GM19043 (cell line): ENCODE results near the gene CENPF.
"Not testable (repeated sequence)": the region's sequence is repeated elsewhere in the genome, so short reads cannot be mapped to it uniquely, and the experiment has no call there.

Experiments
- ATAC-seq: cut with Tn5 transposase; IDR thresholded peaks from one replicate; pipeline ENCODE4 v1.9.1; 2021; ENCODE audit warnings: low read depth; ENCODE audit not compliant: unreplicated experiment

CENPF gene

DNA sequence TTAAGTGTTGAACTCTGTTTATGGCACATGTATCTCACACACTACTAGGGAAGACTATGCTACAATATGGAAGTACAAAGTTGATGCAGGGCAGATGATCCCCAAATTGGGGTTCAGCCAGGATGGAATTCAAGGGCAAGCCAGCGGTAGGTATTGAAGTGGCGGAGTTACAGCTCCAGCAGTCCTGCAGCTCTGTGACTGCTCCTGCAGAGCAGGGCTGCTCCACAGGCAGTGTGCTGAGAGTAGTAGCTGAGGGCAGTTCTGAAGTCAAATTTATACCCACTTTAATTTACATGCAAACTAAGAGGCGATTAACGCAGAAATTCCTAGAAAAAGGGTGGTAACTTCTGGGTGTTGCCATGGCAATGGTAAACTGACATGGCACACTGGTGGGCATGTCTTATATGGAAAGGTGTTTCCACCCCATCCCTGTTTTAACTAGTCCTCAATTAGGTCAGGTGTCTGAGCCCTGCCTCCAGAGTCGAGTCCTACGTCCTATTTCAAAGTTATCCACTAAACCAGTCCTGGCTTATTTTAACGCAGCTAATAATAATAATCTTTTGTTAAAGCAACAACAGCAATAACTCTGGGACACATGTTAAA lies 20.6 kb upstream of the CENPF start:
- ATAC-seq = no peak

- ATAC-seq = no peak
Measured at GRCh38 chr1:214583113-214583512, 19.9 kb upstream of the CENPF start.

- ATAC-seq = no peak
Measured at GRCh38 chr1:214583824-214584554, 19.0 kb upstream of the CENPF start.

GRCh38 chr1:214584805-214585766 lies 17.9 kb upstream of the CENPF start:
- ATAC-seq = peak; percentile 57

DNA sequence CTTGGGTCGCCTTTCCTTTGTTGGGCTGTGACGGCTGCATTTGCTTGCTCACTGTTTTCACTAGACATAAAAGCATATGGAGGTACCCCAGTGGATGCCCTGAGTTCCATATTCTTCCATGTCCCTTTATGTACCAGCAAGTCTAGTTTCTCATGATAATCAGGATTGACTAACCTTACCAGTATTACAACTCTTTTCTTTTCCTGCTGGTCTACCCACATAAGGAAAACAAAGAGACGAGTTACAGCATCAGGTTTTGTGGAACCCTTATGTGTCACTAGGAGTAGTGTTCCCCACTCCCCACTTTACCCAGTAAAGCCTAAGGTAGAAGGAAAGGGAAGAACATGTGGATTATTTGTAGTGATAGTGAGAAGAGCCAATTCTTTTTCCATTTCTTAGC lies 16.4 kb upstream of the CENPF start:
- ATAC-seq = no peak

DNA sequence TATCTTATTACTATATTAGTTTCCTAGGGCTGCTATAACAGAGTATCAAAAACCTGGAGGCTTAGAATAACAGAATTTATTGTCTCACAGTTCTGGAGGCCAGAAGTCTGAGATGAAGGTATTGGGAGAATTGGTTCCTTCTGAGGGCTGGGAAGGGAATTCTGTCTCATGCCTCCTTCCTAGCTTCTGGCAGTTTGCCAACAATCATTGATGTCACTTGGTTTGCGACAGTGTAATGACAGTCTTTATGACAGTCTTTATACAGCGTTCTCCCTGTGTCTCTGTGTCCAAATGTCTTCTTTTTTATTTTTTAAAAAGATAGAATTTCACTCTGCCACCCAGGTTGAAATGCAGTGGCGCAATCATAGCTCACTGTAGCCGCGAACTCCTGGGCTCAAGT lies 15.8 kb upstream of the CENPF start:
- ATAC-seq = no peak

DNA sequence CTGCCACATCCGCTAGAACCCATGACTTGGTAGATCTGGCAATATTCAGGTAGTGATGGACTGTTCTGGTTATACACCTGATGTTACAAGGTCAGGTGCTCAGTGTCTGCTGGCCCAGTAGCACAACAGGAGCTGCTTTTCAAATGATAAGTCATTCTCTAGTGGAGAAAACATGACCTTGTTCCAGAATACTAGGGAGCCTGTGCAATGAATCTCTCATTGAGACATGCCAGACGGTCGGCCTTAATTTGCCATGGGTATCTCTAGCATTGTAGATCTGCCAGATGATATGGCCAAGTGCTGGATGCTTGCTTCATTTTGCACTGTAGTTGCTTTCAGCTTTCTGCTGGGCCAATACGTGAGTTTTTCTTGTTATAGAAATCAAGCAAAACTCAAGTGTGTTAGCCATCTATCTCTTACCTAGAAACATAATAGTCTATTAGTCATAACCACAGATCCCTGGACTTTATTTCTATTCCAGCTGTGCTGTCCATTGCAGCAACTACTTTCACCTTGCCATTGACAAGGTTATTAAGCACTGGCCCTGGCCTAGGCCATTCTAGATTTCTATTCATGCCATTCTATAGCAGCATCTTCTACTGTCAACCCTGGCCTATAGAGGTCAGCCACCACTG lies 13.9 kb upstream of the CENPF start:
- no peak for ATAC-seq

DNA sequence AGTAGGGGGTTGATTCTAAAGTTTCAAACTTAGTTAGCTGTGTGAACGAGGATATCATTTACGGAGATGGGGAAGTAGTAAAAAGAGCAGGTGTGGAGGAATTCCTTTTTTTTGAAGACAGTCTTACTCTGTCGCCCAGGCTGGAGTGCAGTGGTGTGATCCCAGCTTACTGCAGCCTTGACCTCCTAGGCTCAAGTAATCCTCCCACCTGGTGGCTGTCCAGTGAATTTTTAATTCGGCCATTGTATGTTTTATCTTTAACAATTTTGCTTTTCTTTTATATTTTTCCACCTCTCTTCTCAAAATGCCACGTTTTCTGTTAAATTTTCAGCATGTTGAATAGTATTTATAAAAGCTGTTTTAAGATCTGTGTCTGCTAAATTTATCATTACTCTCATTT lies 12.3 kb upstream of the CENPF start:
- no peak for ATAC-seq

GRCh38 chr1:214591918-214592317 lies 11.1 kb upstream of the CENPF start:
- not testable (repeated sequence) for ATAC-seq

DNA sequence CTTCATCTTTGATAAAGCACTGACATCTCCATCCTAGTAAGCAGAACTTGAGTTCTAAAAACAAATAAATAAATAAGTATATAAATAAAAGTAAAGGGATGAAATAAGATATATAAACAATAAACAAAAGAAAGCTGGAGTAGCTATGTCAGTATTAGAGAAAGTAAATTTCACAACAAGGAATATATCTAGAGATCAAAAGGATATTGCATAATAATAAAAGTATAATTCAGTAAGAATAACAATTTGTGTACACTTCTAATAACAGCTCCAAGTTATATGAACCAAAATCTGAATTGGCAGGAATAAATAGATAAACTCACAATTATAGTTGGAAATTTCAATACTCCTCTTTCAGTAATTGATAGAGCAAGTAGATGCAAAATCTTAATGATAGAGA lies 9.8 kb upstream of the CENPF start:
- ATAC-seq = no peak

GRCh38 chr1:214603819-214604252 lies 841 bp downstream of the CENPF start:
- ATAC-seq = no peak

DNA sequence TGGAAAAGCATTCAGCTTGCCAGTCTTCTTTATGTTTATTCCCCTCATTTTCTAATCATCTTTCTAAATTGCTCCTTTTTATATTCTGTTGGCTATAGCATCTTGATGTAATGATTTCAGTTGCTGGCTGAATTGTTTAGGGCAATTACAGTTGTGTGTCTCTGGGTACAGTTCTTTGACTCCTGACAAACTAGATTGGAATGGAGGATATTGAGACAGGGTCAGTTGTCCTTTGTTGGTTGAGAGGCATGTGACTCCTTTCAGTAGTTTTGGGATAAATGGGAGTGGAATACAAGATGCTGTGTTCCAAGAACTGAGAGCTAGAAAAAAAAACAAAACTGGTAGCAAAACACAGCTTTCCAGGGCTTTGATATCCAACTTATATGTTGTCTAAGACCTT lies 1.5 kb downstream of the CENPF start:
- no peak for ATAC-seq

GRCh38 chr1:214605484-214605883 lies 2.5 kb downstream of the CENPF start:
- not testable (repeated sequence) for ATAC-seq

- not testable (repeated sequence) for ATAC-seq
Measured at GRCh38 chr1:214605933-214606925, 3.2 kb downstream of the CENPF start.

DNA sequence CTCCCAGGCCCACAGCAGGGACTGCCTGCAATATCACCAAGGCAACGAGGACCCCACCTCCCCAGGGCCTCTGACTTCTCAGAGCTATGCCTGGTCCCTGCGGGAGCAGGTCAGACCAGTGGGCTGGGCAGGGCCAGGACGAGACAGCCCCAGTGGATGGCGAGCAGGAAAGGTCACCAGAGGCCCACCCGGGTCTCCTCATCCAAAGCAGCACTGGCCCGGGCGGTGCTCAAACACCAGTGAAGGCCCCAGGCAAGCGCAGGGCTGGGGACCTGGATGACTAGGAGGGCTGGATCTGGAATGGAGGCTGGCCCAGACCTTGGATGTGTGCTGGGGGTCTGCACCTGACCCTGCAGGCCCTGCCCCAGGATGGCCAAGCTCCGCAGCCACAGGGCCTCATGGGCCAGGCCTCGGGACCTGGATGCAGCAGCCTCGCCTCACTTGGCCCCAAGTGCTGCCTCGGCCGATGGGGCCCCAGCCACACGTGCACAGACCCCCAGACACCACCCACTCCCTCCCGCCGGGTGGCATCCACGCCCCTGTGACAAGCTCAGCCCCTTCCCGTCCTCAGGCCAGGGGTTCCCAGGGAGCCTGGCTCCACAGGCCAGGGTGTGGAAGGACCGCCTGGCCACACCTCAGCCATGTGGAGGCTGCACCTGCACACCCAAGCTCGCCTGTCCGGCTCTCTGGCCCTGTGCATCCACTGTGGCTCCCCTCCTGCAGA lies 4.7 kb downstream of the CENPF start:
- not testable (repeated sequence) for ATAC-seq

DNA sequence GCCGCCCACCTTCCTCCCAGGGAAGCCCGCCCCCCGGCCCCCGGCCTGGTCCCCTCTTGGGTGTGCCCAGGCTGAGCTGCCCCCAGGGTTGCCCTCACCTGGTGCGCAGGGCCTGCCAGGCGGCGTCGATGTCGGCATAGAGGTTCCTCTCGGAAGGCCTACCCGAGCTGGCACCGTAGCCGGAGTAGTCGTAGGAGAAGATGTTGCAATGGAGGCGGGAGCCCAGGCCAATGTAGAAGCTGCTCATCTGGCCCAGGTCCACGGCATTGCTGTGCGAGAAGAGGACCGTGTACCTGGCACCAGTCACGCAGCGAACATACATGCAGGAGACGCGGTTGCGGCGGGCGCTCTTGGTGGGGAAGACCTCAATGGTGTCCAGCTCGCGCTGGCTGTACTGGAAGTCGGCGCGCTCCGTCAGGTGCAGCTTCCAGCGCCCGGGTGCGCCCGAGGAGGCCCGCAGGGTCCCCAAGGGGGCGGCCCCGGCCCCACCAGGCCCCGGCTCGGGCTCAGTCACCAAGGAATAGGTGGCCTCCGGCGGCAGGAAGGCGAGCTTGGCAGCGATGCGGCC lies 5.3 kb downstream of the CENPF start:
- not testable (repeated sequence) for ATAC-seq

DNA sequence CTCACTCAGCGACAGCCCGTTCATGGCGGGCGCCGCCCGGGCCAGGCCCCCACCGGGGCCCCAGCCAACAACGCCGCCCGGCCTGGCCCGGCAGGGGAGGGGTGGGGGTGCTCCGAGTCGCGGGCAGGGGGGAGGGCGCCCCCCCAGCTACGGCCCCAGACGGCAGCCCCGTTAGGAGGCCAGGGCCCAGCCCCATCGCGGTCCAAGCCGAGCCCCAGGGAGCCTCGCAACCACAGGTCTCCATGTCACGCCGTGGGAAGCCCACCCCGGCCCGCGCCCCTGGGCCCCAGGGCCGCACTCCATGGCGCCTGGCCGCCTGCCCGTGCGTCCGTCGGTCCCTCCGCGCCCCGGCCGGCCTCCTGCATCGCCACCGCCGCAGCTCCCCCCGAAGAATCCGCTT lies 5.8 kb downstream of the CENPF start:
- ATAC-seq = not testable (repeated sequence)

DNA sequence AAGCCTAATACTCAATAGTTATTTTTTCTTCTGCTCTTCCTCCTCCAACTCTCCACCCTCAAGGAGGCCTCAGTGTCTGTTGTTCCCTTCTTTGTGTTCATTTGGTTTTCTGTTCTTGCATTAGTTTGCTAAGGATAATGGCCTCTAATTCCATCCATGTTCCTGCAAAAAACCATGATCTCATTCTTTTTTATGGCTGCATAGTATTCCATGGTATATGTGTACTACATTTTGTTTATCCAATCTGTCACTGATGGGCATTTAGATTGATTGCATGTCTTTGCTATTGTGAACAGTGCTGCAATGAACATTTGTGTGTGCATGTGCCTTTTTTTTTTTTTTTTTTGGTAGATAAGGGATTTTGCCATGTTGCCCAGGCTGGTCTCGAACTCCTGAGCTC lies 6.7 kb downstream of the CENPF start:
- ATAC-seq = no peak

GRCh38 chr1:214610136-214610535 lies 7.1 kb downstream of the CENPF start:
- ATAC-seq = not testable (repeated sequence)
